Measurements from ENCODE around the gene OPN3. TPM values are rescaled to one million over a fixed set of nuclear protein-coding genes. Genes with fewer than 3 reads are reported as not detected.

Gene OPN3
- total RNA-seq, 2 donors from 2014 or later, result 6.3 to 9.9 TPM

DNA sequence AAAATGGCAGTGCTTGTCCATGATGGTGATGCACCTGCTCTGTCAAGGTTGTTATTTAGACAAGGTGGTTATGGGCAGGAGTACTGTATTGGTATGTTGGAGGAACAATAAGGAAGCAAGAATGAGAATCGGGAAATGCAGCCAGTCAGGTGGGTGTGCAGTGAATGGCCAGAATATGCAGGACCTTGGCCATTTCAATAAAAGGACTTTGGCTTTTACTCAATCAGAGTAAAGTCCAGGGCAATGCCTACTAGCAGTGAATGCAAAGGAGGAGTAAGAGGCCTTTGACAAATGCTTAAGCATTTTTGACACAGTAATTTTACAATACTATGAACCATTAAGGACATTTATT, 2.4 kb upstream of the OPN3 start:
- no peak overlapping the region for H3K27ac ChIP-seq
- H3K9me3 ChIP-seq, result no peaks in the 10 kb centered on the region
- TF ChIP-seq CTCF (IDR thresholded peaks at IDR 0.05), result no peak
- H3K27me3 ChIP-seq, result no peaks in the 10 kb centered on the region
- H3K4me1 ChIP-seq, result peaks cover 0 to 10% of the 10 kb centered on the region in 2 donors
- H3K4me3 ChIP-seq, result no peak overlapping the region
- H3K36me3 ChIP-seq, result no peaks in the 10 kb centered on the region
- no peak for DNase-seq (ENCODE audit: low spot score)

- Histone ChIP-seq H3K27me3 (no peaks in the 10 kb centered on the region), H3K4me3 (no peak overlapping the region), H3K27ac (no peak overlapping the region), H3K4me1 (peaks cover 0 to 10% of the 10 kb centered on the region in 2 donors), H3K9me3 (no peaks in the 10 kb centered on the region), H3K36me3 (no peaks in the 10 kb centered on the region)
- TF ChIP-seq CTCF (IDR thresholded peaks at IDR 0.05), result no peak
- no peak for DNase-seq (ENCODE audit: low spot score)
Observed at GRCh38 chr1:241641773-241642592, 1.8 kb upstream of the OPN3 start.

- no peaks in the 10 kb centered on the region for H3K27me3 ChIP-seq
- H3K36me3 ChIP-seq, result no peaks in the 10 kb centered on the region
- H3K4me1 ChIP-seq, result peaks cover 0 to 10% of the 10 kb centered on the region in 2 donors
- H3K27ac ChIP-seq, result peak overlapping the region; percentile 55 to 68
- no peaks in the 10 kb centered on the region for H3K9me3 ChIP-seq
- DNase-seq (ENCODE audit: low spot score), result no peak
- TF ChIP-seq CTCF (IDR thresholded peaks at IDR 0.05), result no peak
- peak overlapping the region in 1 of 2 donors; percentile 87 for H3K4me3 ChIP-seq
Observed at GRCh38 chr1:241640867-241641622, 876 bp upstream of the OPN3 start.

DNA sequence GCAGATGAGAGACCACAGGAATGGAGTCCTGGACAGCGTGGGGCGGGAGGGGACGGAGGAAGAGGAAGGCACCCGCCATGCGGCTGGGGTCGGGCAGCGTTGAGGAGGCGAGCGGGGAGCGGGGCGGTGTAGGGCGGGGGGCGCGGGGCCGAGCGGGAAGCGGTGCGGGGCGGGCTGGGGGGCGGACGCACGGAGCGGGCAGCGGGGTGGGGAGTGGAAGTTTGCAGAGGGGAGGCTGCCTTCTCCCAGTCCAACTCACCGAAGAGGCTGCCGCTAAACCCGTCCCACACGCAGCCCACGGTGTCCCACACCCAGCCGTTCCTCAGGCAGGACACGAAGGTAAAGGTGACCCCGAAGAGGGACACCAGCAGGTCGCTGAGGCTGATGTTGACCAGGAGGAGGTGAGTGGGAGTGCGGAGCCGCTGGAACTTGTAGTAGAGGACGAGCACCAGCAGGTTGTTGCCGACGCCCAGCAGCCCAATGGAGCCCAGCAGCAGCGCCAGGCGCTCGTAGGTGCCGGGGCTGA, 483 bp downstream of the OPN3 start:
- Histone ChIP-seq H3K9me3 (no peaks in the 10 kb centered on the region), H3K4me3 (peak overlapping the region; percentile 87), H3K4me1 (peaks cover 0 to 10% of the 10 kb centered on the region in 2 donors), H3K36me3 (no peaks in the 10 kb centered on the region), H3K27me3 (no peaks in the 10 kb centered on the region), H3K27ac (peak overlapping the region; percentile 79 to 82)
- DNase-seq (ENCODE audit: low spot score), result no peak
- TF ChIP-seq CTCF (IDR thresholded peaks at IDR 0.05), result no peak

- no peak for TF ChIP-seq CTCF (IDR thresholded peaks at IDR 0.05)
- Histone ChIP-seq H3K4me3 (peak overlapping the region; percentile 87), H3K27me3 (no peaks in the 10 kb centered on the region), H3K9me3 (no peaks in the 10 kb centered on the region), H3K36me3 (no peaks in the 10 kb centered on the region), H3K4me1 (peaks cover 0 to 10% of the 10 kb centered on the region in 2 donors), H3K27ac (peak overlapping the region in 1 of 2 donors; percentile 79)
- no peak for DNase-seq (ENCODE audit: low spot score)
Observed at GRCh38 chr1:241638909-241639622, 1.1 kb downstream of the OPN3 start.

All from right atrium auricular region (tissue), 2 donors.